A549 (cell line): ENCODE data around the gene MVK. TPM values are rescaled to one million over a fixed set of nuclear protein-coding genes. Genes with fewer than 3 reads are reported as not detected.

ENCODE experiments used
- ATAC-seq, 2 experiments: fragments of 200-7000 bp in 1 of 2; fragments of >200 bp in 1 of 2; cut with Nextera tagmentation in 1 of 2; cut with Tn5 transposase in 1 of 2; 3 replicates each; pipeline versions ENCODE4 v1.8.0 to v1.9.1; 2018 to 2020; ENCODE audit warnings: mild to moderate bottlenecking in 1 of 2, moderate library complexity in 1 of 2
- CTCF ChIA-PET: fragments of 300-600 bp; sonication (Branson Sonifier 250); formaldehyde crosslinking; extraction: SDS; loops from one replicate; lab custom pipeline; 2021; ENCODE audit warnings: antibody characterized with exemption, inconsistent platforms; lab: Yijun Ruan, JAX
- POLR2A ChIA-PET: fragments of 350-600 bp; formaldehyde crosslinking; extraction: SDS; loops from one replicate; lab custom pipeline; 2021; ENCODE audit warnings: antibody characterized with exemption, inconsistent platforms; lab: Yijun Ruan, JAX
- DNase-seq, 2 experiments: peaks; one replicate each; pipeline versions ENCODE4 v3.0.0 to v3.0.0-alpha.2; 2011 to 2016; ENCODE audit warnings: low read depth in 1 of 2, low spot score in 1 of 2
- FAIRE-seq: peaks from 2 replicates; lab custom pipeline; 2011; peaks lifted over from hg19 to GRCh38; lab: Jason Lieb, UNC
- H3K27ac ChIP-seq, 2 experiments: fragments of >200 bp; sonication (Bioruptor Twin); formaldehyde crosslinking; 3 replicates each; pipeline ENCODE4 v1.5.1; 2016 to 2017
- H3K4me1 ChIP-seq: fragments of >200 bp; sonication (Bioruptor Twin); formaldehyde crosslinking; 3 replicates; pipeline ENCODE4 v1.6.1; 2016
- H3K4me2 ChIP-seq: fragments of >200 bp; sonication (Bioruptor Twin); formaldehyde crosslinking; 3 replicates; pipeline ENCODE4 v1.6.1; 2016
- H3K4me3 ChIP-seq: fragments of >200 bp; sonication (Bioruptor Twin); formaldehyde crosslinking; 3 replicates; pipeline ENCODE4 v1.5.1; 2016
- H3K9me3 ChIP-seq: fragments of >200 bp; sonication (Bioruptor Twin); formaldehyde crosslinking; 3 replicates; pipeline ENCODE4 v1.6.1; 2016
- BHLHE40 ChIP-seq: IDR thresholded peaks from 2 replicates; pipeline ENCODE4 v1.6.1; 2012; ENCODE audit warnings: low read depth, low read length, inconsistent platforms
- CBX2 ChIP-seq: fragments of 200-600 bp; sonication (generic); IDR thresholded peaks from 2 replicates; pipeline ENCODE4 v1.6.1; 2016; ENCODE audit warnings: low read depth, mild to moderate bottlenecking, borderline replicate concordance
- CBX8 ChIP-seq: fragments of 200-600 bp; sonication (generic); IDR thresholded peaks from 2 replicates; pipeline ENCODE4 v1.6.1; 2016
- CHD2 ChIP-seq: fragments of 150-350 bp; IDR thresholded peaks from 2 replicates; pipeline ENCODE4 v1.6.1; 2014; ENCODE audit warnings: low read length; ENCODE audit not compliant: partially characterized antibody
- EHF ChIP-seq: fragments of 250-450 bp; sonication (Bioruptor Pico); IDR thresholded peaks from 2 replicates; pipeline ENCODE4 v1.5.0; 2020; ENCODE audit warnings: mild to moderate bottlenecking
- ELK1 ChIP-seq: fragments of 150-350 bp; IDR thresholded peaks from 2 replicates; pipeline ENCODE4 v1.6.1; 2014; ENCODE audit warnings: low read depth, mild to moderate bottlenecking, low read length
- EP300 ChIP-seq, 2 experiments: fragments of >200 bp; sonication (Bioruptor Twin); formaldehyde crosslinking; IDR thresholded peaks; 2 replicates in 1 of 2; 3 replicates in 1 of 2; pipeline ENCODE4 v1.6.1; 2016 to 2017
- FOSL2 ChIP-seq, 2 experiments: fragments of 450-650 bp in 1 of 2; fragments of >200 bp in 1 of 2; sonication (Bioruptor Twin) in 1 of 2; formaldehyde crosslinking; IDR thresholded peaks; 2 replicates each; pipeline versions ENCODE4 v1.5.0 to v1.6.1; 2016 to 2020; ENCODE audit warnings: mild to moderate bottlenecking in 1 of 2, moderate library complexity in 1 of 2
- GATA3 ChIP-seq: IDR thresholded peaks from 2 replicates; pipeline ENCODE4 v1.6.1; 2012; ENCODE audit warnings: borderline replicate concordance
- HOXB5 ChIP-seq: fragments of 250-450 bp; sonication (Bioruptor Pico); IDR thresholded peaks from 2 replicates; pipeline ENCODE4 v1.5.0; 2020; ENCODE audit warnings: mild to moderate bottlenecking, moderate library complexity
- JUN ChIP-seq, 2 experiments: fragments of >200 bp; sonication (Bioruptor Twin); formaldehyde crosslinking; IDR thresholded peaks; 2 replicates in 1 of 2; 3 replicates in 1 of 2; pipeline ENCODE4 v1.6.1; 2016 to 2017
- KDM1A ChIP-seq: fragments of 200-600 bp; sonication (generic); IDR thresholded peaks from 2 replicates; pipeline ENCODE4 v1.6.1; 2016; ENCODE audit warnings: low read depth, mild to moderate bottlenecking
- KDM5A ChIP-seq: fragments of 200-600 bp; sonication (generic); IDR thresholded peaks from 2 replicates; pipeline ENCODE4 v1.6.1; 2016; ENCODE audit warnings: antibody characterized with exemption, mild to moderate bottlenecking
- NFE2L2 ChIP-seq: fragments of 150-350 bp; conservative IDR thresholded peaks from 2 replicates; pipeline ENCODE4 v1.6.1; 2014; ENCODE audit warnings: low read length
- PHF8 ChIP-seq: fragments of 200-600 bp; sonication (generic); IDR thresholded peaks from 2 replicates; pipeline ENCODE4 v1.6.1; 2016; ENCODE audit warnings: low read depth, mild to moderate bottlenecking, antibody characterized with exemption, moderate library complexity, borderline replicate concordance
- POLR2A ChIP-seq: IDR thresholded peaks from 2 replicates; pipeline ENCODE4 v1.6.1; 2012; ENCODE audit warnings: mild to moderate bottlenecking, low read length
- RCOR1 ChIP-seq: fragments of 150-350 bp; IDR thresholded peaks from 2 replicates; pipeline ENCODE4 v1.6.1; 2014; ENCODE audit warnings: antibody characterized with exemption, low read length, low read depth
- RFX5 ChIP-seq: fragments of 450-650 bp; IDR thresholded peaks from 2 replicates; pipeline ENCODE4 v1.7.1; 2014; ENCODE audit warnings: antibody characterized with exemption, mild to moderate bottlenecking, moderate library complexity
- RNF2 ChIP-seq: fragments of 200-600 bp; sonication (generic); IDR thresholded peaks from 2 replicates; pipeline ENCODE4 v1.6.1; 2016; ENCODE audit warnings: low read depth, mild to moderate bottlenecking, antibody characterized with exemption, moderate library complexity, borderline replicate concordance
- SREBF2 ChIP-seq: fragments of 450-650 bp; IDR thresholded peaks from 2 replicates; pipeline ENCODE4 v1.6.1; 2014; ENCODE audit warnings: mild to moderate bottlenecking, moderate library complexity
- ZC3H11A ChIP-seq: fragments of 450-650 bp; IDR thresholded peaks from 2 replicates; pipeline ENCODE4 v1.6.1; 2014; ENCODE audit warnings: antibody characterized with exemption, mild to moderate bottlenecking
- WGBS: methylation state at CpG from one replicate; pipeline ENCODE4 v1.1.6; 2017; ENCODE audit errors: missing lambda C conversion rate; 5-methylcytosine and 5-hydroxymethylcytosine counted together
- polyA plus RNA-seq, 4 experiments: library from polyadenylated mRNA; depleted of rRNA in 3 of 4; stranded (reverse); fragments of >200 nt; fragmentation: RNase III in 1 of 4; extraction: RNeasy Plus Mini Kit Qiagen cat#74134 plus additional on column Dnase treatment in 1 of 4; gene quantifications; 2 replicates in 3 of 4; 3 replicates in 1 of 4; pipeline ENCODE4 v1.2.3, GENCODE V29; 2011 to 2017
- TF ChIP-seq, protein P1 (sequence below): fragments of 250-450 bp; sonication (Bioruptor Pico); IDR thresholded peaks from 2 replicates; pipeline ENCODE4 v1.5.0; 2020; ENCODE audit warnings: low read depth, mild to moderate bottlenecking, moderate library complexity
- TF ChIP-seq, protein P2 (sequence below): fragments of >200 bp; sonication (Bioruptor Twin); formaldehyde crosslinking; IDR thresholded peaks from 3 replicates; pipeline ENCODE4 v1.5.1; 2016
- TF ChIP-seq, protein P3 (sequence below): fragments of >200 bp; sonication (Bioruptor Twin); formaldehyde crosslinking; IDR thresholded peaks from 2 replicates; pipeline ENCODE4 v1.6.1; 2016
- TF ChIP-seq, protein P4 (sequence below): fragments of >200 bp; sonication (Bioruptor Twin); formaldehyde crosslinking; IDR thresholded peaks from 3 replicates; pipeline ENCODE4 v1.6.1; 2016
- TF ChIP-seq, protein P5 (sequence below): fragments of 250-450 bp; sonication (Bioruptor Pico); IDR thresholded peaks from 2 replicates; pipeline ENCODE4 v1.5.0; 2021; ENCODE audit warnings: mild to moderate bottlenecking, moderate library complexity, borderline replicate concordance

MVK gene
- polyA plus RNA-seq, 2 of the 4 experiments (the other 2 are of a cell fraction): 5.9 to 14.8 TPM

DNA sequence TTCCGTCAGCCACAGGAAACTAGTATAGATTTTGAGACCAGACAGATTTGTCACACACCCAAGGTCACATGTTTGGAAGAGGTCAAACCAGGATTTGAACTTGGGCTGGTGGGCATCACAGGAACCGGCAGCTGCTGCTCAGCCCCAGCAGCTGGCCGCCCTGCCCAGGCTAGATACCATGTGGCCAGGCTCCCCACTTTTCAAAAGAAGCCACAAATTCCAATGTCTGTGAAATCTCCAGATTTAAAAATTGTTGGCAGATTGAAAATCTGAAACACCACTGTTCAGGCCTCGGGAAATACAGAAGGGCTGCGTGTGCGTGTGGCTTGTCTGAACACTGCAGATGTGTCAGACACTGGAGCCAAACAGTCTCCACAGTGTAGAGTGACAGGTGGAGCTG lies 30.7 kb upstream of the MVK start:
- Histone ChIP-seq H3K27ac (no peak overlapping the region), H3K4me2 (no peak overlapping the region), H3K4me3 (no peak overlapping the region), H3K9me3 (no peaks in the 10 kb centered on the region), H3K4me1 (peaks cover 6% of the 10 kb centered on the region; the same call in 2 of the 3 replicates)
- ATAC-seq: no peak
- POLR2A ChIA-PET: no interaction called here
- TF ChIP-seq CHD2 (no peak), PHF8 (no peak), HOXB5 (CRISPR knock-in tag) (no peak), JUN (IDR thresholded peaks at IDR 0.05) (no peak), ZC3H11A (no peak), BHLHE40 (no peak), NFE2L2 (no peak)
- TF ChIP-seq, protein P1, sequence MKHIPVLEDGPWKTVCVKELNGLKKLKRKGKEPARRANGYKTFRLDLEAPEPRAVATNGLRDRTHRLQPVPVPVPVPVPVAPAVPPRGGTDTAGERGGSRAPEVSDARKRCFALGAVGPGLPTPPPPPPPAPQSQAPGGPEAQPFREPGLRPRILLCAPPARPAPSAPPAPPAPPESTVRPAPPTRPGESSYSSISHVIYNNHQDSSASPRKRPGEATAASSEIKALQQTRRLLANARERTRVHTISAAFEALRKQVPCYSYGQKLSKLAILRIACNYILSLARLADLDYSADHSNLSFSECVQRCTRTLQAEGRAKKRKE (CRISPR knock-in tag): no peak
- FAIRE-seq: no peak
- WGBS: 88% methylated on average over 6 of the region's 6 CpGs
- DNase-seq: no peak
- CTCF ChIA-PET: interaction anchor here (1.0 kb wide), 1 partner anchor 30 kb away, joined by 3 read pairs; the partner anchor contains the start of genes MMAB and MVK

DNA sequence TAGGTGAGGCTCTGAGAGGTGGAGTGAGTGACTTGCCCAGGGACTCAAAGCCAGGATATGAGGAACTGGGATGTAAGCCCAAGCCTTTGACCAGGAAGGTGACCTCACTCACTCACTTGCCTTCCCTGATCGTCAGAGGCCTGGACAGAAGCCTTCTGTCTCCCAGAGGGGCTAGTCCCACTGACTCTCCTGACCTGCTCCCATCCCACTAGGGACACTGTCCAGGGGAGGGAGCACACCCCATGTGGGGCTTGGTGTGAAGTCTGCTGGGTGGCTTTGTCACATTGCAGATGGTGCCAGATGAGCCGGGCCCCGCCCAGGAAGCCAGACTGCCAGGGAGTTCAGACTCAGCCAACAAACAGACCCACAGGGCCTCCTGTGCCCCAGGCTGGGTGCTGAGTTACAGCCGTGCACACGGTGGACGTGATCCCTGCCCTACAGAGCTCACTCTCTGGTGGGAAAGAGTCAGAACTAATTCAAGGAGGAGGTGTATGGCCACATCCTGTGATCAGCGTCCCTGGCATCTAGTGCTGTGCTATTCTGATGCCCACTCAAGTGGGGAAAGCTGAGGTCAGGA lies 28.6 kb upstream of the MVK start:
- CTCF ChIA-PET: interaction anchor here (0.5 to 1.0 kb wide), 2 partner anchors 48 to 230 kb away, joined by 3 to 4 read pairs; no protein-coding TSS in a partner anchor
- no peak for FAIRE-seq

DNA sequence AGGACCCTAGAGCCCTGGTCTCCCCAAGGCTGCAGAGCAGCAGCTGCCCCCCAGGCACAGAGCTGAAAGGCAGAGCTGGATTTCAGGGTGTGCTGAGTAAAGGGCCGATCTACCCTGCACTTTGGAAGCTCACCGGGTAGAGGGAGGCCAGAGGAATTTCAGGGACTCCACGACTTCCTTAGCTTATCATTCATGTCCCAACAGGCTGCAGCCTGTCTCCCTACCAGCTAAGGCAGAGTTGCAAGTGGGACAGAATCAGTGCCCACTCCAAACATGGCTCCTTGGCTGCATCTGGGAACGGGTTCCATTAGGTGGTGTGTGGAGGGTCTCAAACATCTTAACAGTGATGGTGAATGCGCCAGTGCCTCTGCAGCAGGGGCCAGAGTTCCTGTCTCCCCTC lies 27.8 kb upstream of the MVK start:
- H3K4me2 ChIP-seq: no peak overlapping the region
- FAIRE-seq: no peak

More for the DNA sequence above, 28.6 kb upstream of the MVK start:
- ATAC-seq (peak; percentile 17 to 28; a peak in 4 of 6 replicates), DNase-seq (no peak)
- Histone ChIP-seq H3K4me3 (no peak overlapping the region), H3K9me3 (no peaks in the 10 kb centered on the region), H3K4me1 (peaks cover 6% of the 10 kb centered on the region; the same call in 2 of the 3 replicates), H3K27ac (0 out of 6 replicates have a peak overlapping the region, but pooled peaks of 1 of the 2 experiments have one; percentile 14), H3K4me2 (no peak overlapping the region)
- POLR2A ChIA-PET: no interaction called here
- 58% methylated on average over 7 of the region's 7 CpGs for WGBS
- TF ChIP-seq SREBF2: no peak
- TF ChIP-seq POLR2A: no peak
- no peak for TF ChIP-seq RNF2
- no peak for TF ChIP-seq NFE2L2
- TF ChIP-seq CBX8: no peak
- no peak for TF ChIP-seq EP300 (IDR thresholded peaks at IDR 0.05)
- TF ChIP-seq PHF8: no peak
- TF ChIP-seq JUN (IDR thresholded peaks at IDR 0.05): no peak
- TF ChIP-seq KDM1A: no peak
- TF ChIP-seq CBX2: no peak
- no peak for TF ChIP-seq CHD2

More for the DNA sequence above, 27.8 kb upstream of the MVK start:
- H3K4me3 ChIP-seq: no peak overlapping the region
- DNase-seq (no peak), ATAC-seq (no peak)
- ChIA-PET POLR2A (no interaction called here), CTCF (interaction anchor here (0.5 to 1.0 kb wide), 2 partner anchors 47 to 229 kb away, joined by 3 to 4 read pairs; no protein-coding TSS in a partner anchor)
- peaks cover 6% of the 10 kb centered on the region; the same call in 2 of the 3 replicates for H3K4me1 ChIP-seq
- 67% methylated on average over 5 of the region's 5 CpGs for WGBS
- H3K9me3 ChIP-seq: no peaks in the 10 kb centered on the region
- no peak overlapping the region for H3K27ac ChIP-seq
- TF ChIP-seq, protein P2, sequence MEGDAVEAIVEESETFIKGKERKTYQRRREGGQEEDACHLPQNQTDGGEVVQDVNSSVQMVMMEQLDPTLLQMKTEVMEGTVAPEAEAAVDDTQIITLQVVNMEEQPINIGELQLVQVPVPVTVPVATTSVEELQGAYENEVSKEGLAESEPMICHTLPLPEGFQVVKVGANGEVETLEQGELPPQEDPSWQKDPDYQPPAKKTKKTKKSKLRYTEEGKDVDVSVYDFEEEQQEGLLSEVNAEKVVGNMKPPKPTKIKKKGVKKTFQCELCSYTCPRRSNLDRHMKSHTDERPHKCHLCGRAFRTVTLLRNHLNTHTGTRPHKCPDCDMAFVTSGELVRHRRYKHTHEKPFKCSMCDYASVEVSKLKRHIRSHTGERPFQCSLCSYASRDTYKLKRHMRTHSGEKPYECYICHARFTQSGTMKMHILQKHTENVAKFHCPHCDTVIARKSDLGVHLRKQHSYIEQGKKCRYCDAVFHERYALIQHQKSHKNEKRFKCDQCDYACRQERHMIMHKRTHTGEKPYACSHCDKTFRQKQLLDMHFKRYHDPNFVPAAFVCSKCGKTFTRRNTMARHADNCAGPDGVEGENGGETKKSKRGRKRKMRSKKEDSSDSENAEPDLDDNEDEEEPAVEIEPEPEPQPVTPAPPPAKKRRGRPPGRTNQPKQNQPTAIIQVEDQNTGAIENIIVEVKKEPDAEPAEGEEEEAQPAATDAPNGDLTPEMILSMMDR: no peak
- TF ChIP-seq, protein P3, sequence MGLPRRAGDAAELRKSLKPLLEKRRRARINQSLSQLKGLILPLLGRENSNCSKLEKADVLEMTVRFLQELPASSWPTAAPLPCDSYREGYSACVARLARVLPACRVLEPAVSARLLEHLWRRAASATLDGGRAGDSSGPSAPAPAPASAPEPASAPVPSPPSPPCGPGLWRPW: no peak
- TF ChIP-seq EHF: no peak
- no peak for TF ChIP-seq ELK1
- no peak for TF ChIP-seq RCOR1
- no peak for TF ChIP-seq GATA3
- TF ChIP-seq, protein P4, sequence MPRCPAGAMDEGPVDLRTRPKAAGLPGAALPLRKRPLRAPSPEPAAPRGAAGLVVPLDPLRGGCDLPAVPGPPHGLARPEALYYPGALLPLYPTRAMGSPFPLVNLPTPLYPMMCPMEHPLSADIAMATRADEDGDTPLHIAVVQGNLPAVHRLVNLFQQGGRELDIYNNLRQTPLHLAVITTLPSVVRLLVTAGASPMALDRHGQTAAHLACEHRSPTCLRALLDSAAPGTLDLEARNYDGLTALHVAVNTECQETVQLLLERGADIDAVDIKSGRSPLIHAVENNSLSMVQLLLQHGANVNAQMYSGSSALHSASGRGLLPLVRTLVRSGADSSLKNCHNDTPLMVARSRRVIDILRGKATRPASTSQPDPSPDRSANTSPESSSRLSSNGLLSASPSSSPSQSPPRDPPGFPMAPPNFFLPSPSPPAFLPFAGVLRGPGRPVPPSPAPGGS: no peak
- TF ChIP-seq, protein P5, sequence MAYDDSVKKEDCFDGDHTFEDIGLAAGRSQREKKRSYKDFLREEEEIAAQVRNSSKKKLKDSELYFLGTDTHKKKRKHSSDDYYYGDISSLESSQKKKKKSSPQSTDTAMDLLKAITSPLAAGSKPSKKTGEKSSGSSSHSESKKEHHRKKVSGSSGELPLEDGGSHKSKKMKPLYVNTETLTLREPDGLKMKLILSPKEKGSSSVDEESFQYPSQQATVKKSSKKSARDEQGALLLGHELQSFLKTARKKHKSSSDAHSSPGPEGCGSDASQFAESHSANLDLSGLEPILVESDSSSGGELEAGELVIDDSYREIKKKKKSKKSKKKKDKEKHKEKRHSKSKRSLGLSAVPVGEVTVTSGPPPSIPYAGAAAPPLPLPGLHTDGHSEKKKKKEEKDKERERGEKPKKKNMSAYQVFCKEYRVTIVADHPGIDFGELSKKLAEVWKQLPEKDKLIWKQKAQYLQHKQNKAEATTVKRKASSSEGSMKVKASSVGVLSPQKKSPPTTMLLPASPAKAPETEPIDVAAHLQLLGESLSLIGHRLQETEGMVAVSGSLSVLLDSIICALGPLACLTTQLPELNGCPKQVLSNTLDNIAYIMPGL (CRISPR knock-in tag): no peak
- no peak for TF ChIP-seq POLR2A
- no peak for TF ChIP-seq CBX2
- TF ChIP-seq CHD2: no peak
- no peak for TF ChIP-seq KDM5A
- no peak for TF ChIP-seq FOSL2 (IDR thresholded peaks at IDR 0.05)
- TF ChIP-seq FOSL2 (CRISPR knock-in tag; IDR thresholded peaks at IDR 0.05): no peak
- TF ChIP-seq RFX5: no peak
